Panc1 (cell line): ENCODE results near the gene SKI. TPM values are rescaled to one million over a fixed set of nuclear protein-coding genes. Genes with fewer than 3 reads are reported as not detected.
A peak's percentile ranks its signal among the peaks of the same experiment; 100 is the strongest.

Source experiments
- ATAC-seq: fragments of 200-7000 bp; cut with Tn5 transposase; 2 replicates; pipeline ENCODE4 v1.9.1; 2020; ENCODE audit warnings: mild to moderate bottlenecking, moderate library complexity
- BruUV-seq: library from RNA; stranded (reverse); fragments of 400-500 nt; replicated peaks from 2 replicates; lab custom pipeline; 2021; lab: Mats Ljungman, UMichigan
- CTCF ChIA-PET: fragments of 300-600 bp; sonication (Branson Sonifier 250); formaldehyde crosslinking; loops from one replicate; lab custom pipeline; 2022; ENCODE audit warnings: antibody characterized with exemption; lab: Charles Lee
- POLR2A ChIA-PET: fragments of 300-600 bp; sonication (Branson Sonifier 250); formaldehyde crosslinking; loops from one replicate; lab custom pipeline; 2022; ENCODE audit warnings: antibody characterized with exemption; lab: Charles Lee
- DNase-seq: peaks from one replicate; pipeline ENCODE4 v3.0.0-alpha.2; 2010; ENCODE audit warnings: low read depth, low spot score
- H3K27ac ChIP-seq: 2 replicates; pipeline ENCODE4 v1.5.1; 2011; ENCODE audit warnings: mild to moderate bottlenecking, low read length, inconsistent platforms
- H3K27me3 ChIP-seq: fragments of 200-500 bp; sonication (Bioruptor generic); 2 replicates; pipeline ENCODE4 v1.6.0; 2014; ENCODE audit warnings: low read length, inconsistent platforms; ENCODE audit not compliant: control insufficient read depth, insufficient read depth
- H3K36me3 ChIP-seq: fragments of 200-500 bp; sonication (Bioruptor generic); 2 replicates; pipeline ENCODE4 v1.5.1; 2014; ENCODE audit warnings: inconsistent platforms, mild to moderate bottlenecking, low read length, moderate library complexity; ENCODE audit not compliant: control insufficient read depth, insufficient read depth
- H3K4me1 ChIP-seq: 2 replicates; pipeline ENCODE4 v1.5.1; 2011; ENCODE audit warnings: inconsistent platforms, mild to moderate bottlenecking, low read length, moderate library complexity; ENCODE audit not compliant: control insufficient read depth, insufficient read depth
- H3K4me3 ChIP-seq, 2 experiments: 2 replicates each; pipeline ENCODE4 v1.5.1; 2011 to 2012; ENCODE audit warnings: low read depth in 2 of 2, low read length in 2 of 2, mild to moderate bottlenecking in 2 of 2, inconsistent platforms in 1 of 2, moderate library complexity in 1 of 2
- H3K9me3 ChIP-seq: fragments of 200-500 bp; sonication (Bioruptor generic); 2 replicates; pipeline ENCODE4 v1.5.1; 2014; ENCODE audit warnings: low read depth, mild to moderate bottlenecking, inconsistent platforms, low read length, moderate library complexity; ENCODE audit not compliant: control insufficient read depth, insufficient read depth
- CTCF ChIP-seq: fragments of 450-650 bp; IDR thresholded peaks from 2 replicates; pipeline ENCODE4 v1.5.1; 2017; ENCODE audit warnings: mild to moderate bottlenecking
- POLR2AphosphoS5 ChIP-seq: IDR thresholded peaks from 2 replicates; pipeline ENCODE4 v1.6.1; 2012; ENCODE audit warnings: mild to moderate bottlenecking, low read depth, low read length, moderate library complexity
- REST ChIP-seq, 2 experiments: IDR thresholded peaks; 2 replicates each; pipeline ENCODE4 v1.6.1; 2011 to 2012; ENCODE audit warnings: low read depth in 2 of 2, control low read depth in 1 of 2, low read length in 1 of 2, mild to moderate bottlenecking in 1 of 2, moderate library complexity in 1 of 2; ENCODE audit not compliant: insufficient read depth in 1 of 2
- SIN3A ChIP-seq: IDR thresholded peaks from 2 replicates; pipeline ENCODE4 v1.6.1; 2012; ENCODE audit warnings: low read depth, mild to moderate bottlenecking, low read length, moderate library complexity, borderline replicate concordance; ENCODE audit not compliant: insufficient read depth
- TCF7L2 ChIP-seq: IDR thresholded peaks from 2 replicates; pipeline ENCODE4 v1.6.1; 2011; ENCODE audit warnings: mild to moderate bottlenecking, low read depth, low read length, inconsistent platforms
- in situ Hi-C: cut with HindIII; loops from 2 replicates; pipeline ENCODE4 v1.10.0; 2016; ENCODE audit warnings: low sequenced_read_pairs, low pct_unique_long_range_greater_than_20kb
- intact Hi-C: fragments of 100-400 bp; cut with micrococcal nuclease; formaldehyde crosslinking; loops from one replicate; pipeline ENCODE4 v1.10.0; 2022; ENCODE audit not compliant: unreplicated experiment
- total RNA-seq: library from RNA; stranded (reverse); gene quantifications from one replicate; pipeline ENCODE4 v1.2.1, GENCODE V29; 2021; ENCODE audit not compliant: unreplicated experiment

Gene SKI
- total RNA-seq, 1 experiment from 2014 or later: 63.2 TPM

GRCh38 chr1:2342384-2343022 lies 114.4 kb downstream of the SKI start:
- no peaks in the 10 kb centered on the region for H3K36me3 ChIP-seq
- no peaks in the 10 kb centered on the region for H3K9me3 ChIP-seq
- H3K27ac ChIP-seq: no peak overlapping the region
- intact Hi-C loops: no loop called here
- TF ChIP-seq TCF7L2 (no peak), REST (IDR thresholded peaks at IDR 0.05; ENCODE audit: insufficient read depth in 1 of 2, low read depth in 2 of 2, low read length in 1 of 2) (no peak), POLR2AphosphoS5 (no peak), CTCF (no peak)
- DNase-seq (no peak), ATAC-seq (no peak)
- ChIA-PET CTCF (no interaction called here), POLR2A (no interaction called here)
- in situ Hi-C loops: no loop called here
- H3K27me3 ChIP-seq: no peaks in the 10 kb centered on the region
- no peak overlapping the region for H3K4me3 ChIP-seq
- BruUV-seq: no TSS peak
- H3K4me1 ChIP-seq: no peaks in the 10 kb centered on the region

GRCh38 chr1:2343023-2343935 lies 115.2 kb downstream of the SKI start:
- in situ Hi-C loops: no loop called here
- BruUV-seq: no TSS peak
- CTCF ChIA-PET: no interaction called here
- ATAC-seq: peak; percentile 30; the same call in 1 of the 2 replicates
- Histone ChIP-seq H3K9me3 (no peaks in the 10 kb centered on the region), H3K4me1 (no peaks in the 10 kb centered on the region), H3K4me3 (no peak overlapping the region), H3K36me3 (no peaks in the 10 kb centered on the region), H3K27me3 (no peaks in the 10 kb centered on the region), H3K27ac (no peak overlapping the region)
- no peak for DNase-seq
- POLR2A ChIA-PET: interaction anchor here (0.6 kb wide), 1 partner anchor 20 kb away, joined by 5 read pairs; no protein-coding TSS in a partner anchor
- intact Hi-C loops: no loop called here
- TF ChIP-seq SIN3A (no peak), POLR2AphosphoS5 (no peak), TCF7L2 (no peak), CTCF (no peak), REST (IDR thresholded peaks at IDR 0.05; ENCODE audit: insufficient read depth in 1 of 2, low read depth in 2 of 2, low read length in 1 of 2) (no peak)
